G401.6 (cell line): ENCODE data around the gene ATP5IF1.

ENCODE experiments used
- FAIRE-seq: peaks from 2 replicates; lab custom pipeline; 2012; peaks lifted over from hg19 to GRCh38; lab: Jason Lieb, UNC

Gene ATP5IF1

DNA sequence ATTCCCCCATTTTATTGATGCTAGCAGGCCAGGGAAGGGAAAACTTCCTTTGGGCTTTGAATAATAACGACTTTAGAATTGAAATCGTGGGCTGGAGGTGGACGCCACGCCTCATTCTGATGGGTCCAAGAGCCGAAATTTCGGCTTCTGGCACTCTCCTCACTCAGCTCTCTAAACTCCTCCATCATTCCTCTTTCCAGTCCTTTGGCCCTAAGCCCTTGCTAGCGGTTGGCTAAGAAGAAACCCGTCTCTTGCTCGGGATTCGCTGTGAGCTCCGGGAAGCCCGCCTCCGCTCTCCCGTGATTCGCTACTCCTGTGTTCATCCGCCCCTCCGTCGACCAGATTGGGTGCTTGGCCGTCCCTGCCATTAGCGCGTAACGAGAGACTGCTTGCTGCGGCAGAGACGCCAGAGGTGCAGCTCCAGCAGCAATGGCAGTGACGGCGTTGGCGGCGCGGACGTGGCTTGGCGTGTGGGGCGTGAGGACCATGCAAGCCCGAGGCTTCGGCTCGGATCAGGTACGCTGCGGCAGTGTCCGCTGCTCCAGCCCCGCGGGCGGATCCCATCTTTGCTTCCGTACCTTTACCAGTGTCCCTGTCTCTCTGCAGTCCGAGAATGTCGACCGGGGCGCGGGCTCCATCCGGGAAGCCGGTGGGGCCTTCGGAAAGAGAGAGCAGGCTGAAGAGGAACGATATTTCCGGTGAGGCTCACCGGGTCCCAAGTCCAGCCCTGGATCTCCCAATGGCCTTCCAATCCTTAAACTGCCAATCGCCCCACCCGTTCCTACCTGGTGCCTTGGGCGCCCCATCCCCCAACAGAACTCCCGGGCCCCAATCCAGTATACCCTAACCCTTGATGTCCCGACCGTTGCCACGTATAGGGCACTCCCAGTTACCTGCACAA is at the start of gene ATP5IF1:
Gene ATP5IF1 (plus strand): TSS at position 370 of the 901 bp plus-strand sequence. CDS start 60 bp downstream, at position 430.
- FAIRE-seq: peak; percentile 97

DNA sequence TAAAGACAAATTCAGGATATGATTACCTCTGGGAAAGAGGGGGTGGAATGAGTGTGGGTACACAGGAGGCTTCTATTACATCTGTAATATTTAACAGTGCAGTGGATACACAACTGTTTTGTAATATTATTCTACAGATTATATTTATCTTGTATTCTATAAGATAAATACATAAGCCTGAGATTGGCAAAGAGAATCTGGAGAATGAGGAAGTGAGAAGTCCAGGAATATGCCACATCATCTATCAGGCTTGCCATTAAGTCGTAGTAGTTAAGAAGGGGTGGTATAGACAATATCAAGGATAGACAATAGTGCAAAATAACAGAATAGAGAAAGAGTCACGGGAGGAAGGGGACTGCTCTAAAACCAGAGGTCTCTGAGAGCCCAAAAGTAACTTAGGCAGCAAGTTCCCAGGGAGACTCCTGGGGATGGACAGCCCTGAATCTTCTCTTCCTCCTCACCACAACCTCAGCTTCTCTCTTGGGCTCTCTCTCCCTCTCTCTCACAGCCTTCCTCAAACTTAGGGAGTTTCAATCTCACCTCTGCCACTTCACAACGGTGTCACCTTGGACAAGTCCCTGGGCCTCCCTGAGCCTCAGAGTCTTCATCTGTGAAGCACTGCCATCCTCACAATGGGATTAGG is 45.5 kb upstream of the ATP5IF1 start:
- no peak for FAIRE-seq

DNA sequence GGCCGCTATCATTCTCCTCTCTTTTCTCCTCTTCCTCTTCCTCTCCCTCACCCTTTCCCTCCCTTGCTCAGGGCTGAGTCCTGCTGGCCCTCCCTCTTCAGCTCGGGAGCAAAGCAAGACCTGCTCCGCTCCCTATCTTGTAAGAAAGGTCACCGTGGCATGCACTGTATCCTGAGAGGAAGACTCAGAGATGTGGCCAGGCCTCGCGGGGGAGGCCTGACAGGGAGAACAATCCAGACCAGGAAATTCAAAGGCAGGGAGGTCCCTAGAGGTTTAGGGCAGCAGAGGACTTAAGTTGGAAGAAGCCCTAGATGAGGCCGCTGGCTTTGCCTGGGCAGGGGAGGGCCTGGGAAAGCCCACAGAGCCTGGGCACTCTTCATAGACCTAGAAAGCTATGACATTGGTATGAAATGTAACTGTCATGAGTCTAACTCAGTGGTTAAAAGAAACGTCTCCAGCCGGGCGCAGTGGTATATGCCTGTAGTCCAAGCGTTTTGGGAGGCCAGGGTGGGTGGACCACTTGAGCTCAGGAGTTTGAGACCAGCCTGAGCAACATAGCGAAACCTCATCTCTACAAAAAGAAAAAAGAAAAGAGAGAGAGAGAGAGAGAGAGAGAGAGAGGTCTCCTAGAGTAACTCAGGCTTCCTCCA is 44.8 kb upstream of the ATP5IF1 start:
- no peak for FAIRE-seq

DNA sequence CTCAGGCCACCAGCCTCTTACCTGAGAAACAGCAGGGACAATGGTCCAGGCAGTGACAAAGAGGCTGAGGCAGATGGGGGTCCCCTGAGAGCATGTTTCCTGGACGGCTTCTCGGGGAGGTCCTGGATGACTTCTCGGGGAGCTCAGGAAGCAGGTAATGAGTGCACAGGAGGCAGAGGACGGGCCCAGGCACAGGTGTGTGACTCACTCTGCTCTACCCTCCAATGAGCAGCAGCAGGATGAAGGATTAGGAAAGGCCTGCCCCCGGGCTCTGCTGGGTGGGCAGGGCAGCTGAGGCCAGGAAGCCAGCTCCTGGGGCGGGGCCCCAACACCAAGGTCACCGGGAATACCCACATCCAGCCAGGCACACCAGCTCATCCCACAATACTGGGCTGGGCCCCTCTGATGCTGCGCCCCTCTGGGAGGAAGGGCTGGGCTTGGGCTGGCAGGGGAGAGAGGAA is 42.2 kb upstream of the ATP5IF1 start:
- no peak for FAIRE-seq

DNA sequence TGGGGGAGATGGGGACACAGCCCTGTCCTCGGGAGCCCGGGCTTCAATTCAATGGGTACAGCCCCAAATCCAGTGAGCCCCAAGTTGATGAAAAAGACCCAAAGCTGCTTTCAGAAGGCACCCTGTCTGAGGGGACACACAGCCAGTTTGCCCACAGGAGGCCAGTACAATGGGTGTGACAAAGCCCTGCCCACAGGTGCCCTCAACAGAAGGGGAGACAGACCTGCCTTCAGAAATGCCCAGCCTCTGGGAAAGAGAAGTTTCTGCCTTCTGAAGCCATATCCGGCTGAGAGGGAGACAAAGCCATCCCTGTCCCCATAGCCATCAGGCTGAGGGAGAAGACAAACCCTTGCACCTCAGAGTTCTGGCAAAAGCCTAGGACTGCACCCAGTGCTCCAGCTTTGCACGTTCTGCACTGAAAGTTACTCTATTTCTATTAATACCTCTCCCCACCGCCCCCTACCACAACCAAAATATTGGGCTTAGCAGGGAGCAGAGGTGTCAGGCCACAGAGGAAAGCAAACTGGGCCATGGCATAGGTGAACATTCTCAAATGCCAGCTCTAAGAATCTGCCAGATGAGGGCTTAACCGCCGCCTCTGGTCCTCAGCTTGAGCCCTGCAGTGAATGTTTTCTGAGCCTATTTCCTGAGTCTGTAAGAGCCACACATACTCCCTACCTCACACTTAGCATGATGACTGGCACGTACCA is 41.4 kb upstream of the ATP5IF1 start:
- no peak for FAIRE-seq

DNA sequence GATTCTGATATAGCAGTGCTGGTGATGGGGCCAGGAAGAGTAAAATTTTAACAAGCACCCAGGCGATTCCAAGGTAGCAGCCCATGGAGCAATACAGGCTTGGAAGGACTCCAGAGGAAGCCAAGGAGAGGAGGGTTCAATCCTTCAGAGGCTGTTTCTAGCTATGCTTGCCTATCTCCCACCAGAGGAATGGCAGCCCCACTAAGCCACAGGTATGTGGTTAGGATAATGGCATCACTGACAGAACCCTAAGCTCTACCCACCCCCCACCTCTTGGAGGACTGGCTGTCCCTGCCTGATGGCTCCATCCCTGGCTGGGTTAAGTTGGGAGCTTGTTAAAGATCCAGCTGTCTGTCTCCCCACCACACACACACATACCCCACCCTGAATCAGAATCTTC is 40.1 kb upstream of the ATP5IF1 start:
- FAIRE-seq: no peak

DNA sequence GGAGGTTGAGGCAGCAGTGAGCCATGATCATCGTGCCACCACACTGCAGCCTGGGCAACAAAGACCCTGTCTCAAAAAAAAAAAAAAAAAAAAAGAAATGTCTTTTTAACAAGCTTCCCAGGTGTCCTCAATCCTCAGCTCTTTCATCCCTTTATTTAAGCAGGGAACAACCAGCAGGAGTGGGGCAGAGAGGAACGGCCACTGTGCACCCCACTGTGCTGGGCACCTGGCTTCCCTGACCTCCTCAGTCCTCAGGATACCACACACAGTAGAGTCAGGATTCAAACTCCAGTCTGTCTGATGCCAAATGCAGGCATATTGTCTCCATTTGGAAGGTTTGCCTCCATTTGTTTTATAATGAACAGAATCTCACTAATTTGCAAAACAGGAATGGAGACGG is 39.6 kb upstream of the ATP5IF1 start:
- no peak for FAIRE-seq

DNA sequence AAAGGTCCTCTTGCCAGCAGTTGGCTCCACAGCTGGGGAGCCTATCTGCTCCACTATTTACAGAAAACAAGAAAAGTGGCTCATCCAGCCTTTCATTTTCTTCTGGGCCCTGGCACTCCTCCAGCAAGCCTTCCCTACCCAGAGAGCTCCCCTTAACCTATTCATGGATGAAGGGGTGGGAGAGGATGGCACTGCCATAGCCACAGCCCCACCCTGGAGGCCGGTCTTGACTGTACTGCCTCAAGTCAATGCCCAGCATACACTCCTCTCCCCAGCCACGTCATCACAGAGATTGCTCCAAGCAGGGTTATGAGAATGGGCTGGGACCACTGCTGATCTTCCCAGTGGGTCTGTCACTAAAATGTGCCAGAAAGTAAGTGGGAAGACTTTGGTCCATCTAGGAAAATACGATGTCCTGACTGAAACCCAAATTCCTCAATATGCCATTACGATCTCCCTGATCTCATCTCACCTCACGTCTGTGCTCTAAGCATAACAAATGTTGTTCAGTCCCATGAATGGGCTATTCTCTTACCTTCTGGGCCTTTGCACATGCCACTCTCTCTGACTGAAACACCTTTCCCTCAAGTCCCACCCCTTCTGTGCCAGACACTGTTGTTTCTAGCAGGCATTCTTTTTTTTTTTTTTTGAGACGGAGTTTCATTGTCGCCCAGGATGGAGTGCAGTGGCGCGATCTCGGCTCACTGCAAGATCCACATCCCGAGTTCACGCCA is 38.1 kb upstream of the ATP5IF1 start:
- FAIRE-seq: no peak

DNA sequence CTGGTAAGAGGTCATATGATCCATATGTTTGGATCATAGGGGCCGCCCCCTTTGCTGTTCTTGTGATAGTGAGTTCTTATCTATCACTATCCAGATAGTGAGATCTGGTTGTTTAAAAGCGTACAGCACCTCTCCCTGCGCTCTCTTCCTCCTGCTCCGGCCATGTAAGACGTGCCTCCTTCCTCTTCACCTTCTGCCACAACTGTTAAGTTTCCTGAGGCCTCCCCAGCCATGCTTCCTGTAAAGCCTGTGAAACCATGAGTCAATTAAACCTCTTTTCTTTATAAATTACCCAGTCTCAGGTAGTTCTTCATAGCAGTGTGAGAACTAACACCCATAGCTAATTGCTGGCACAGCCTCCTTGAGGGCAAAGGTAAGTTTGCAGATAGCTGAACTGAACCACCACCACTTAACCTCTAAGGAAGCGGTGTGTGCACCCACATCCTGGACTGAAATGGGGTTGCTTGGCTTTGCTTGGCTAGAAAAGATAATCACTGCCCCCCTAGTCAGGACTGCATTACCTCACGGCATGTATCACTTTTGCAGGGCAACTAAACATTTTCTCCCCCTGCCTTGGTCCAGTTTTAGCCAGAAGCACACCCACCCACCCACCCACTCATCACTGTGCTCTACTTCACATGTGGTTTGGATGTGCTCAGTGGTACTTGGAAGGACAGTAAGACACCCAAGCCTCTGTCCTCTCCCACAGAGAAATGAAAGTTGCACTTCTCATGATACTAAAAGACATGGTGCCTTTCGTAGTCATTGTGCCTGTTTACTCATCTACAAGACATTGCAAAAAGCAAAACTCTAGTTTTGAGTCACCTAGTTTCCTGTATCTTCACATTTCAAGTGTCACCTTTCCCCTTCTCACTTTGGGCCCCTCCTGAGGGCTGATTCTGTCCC is 36.3 kb upstream of the ATP5IF1 start:
- no peak for FAIRE-seq

DNA sequence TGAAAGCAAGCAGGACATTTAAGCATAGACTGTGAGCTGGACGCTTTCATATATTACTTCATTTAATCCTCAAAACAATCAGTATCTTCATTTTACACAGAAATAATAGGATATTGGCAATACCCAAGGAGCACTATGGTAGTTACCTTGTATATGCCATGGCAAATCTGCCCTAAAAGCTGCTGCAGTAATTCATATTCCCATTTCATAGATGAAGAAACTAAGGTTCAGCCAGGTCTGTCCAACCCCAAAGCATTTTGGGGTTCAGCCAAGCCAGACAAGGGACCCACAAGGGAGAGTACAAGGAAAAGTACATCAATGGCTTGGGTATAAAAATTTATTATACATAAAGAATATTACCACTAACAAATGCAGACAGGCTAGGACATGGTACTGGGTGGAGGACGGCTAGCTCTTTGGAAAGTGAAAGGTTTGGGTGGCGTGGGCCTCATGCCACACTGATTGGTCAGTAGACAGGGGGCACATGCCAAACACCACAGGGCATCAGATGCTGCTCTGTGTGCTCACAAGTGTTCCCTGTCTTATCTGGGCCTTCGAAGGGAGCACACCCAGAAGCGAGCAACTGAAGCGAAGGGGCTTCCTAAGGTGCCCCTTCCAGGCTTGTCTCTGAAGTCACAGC is 35.6 kb upstream of the ATP5IF1 start:
- no peak for FAIRE-seq

DNA sequence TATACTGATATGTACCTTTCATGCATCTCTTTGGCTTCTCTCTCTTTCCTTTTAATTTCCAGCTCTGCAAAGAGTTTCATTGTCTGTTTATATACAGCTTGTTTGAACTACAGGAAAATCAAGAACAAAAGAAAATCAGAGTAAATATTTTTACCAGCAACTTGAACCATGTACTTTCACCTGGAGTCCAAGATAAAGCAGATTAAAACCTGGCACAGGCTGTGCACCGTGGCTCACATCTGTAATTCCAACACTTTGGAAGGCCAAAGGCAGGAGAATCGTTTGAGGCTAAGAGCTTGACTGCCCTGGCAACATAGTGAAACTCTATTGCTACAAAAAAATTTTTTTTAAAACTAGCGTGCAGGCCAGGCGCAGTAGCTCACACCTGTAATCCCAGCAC is 30.7 kb upstream of the ATP5IF1 start:
- FAIRE-seq: no peak

DNA sequence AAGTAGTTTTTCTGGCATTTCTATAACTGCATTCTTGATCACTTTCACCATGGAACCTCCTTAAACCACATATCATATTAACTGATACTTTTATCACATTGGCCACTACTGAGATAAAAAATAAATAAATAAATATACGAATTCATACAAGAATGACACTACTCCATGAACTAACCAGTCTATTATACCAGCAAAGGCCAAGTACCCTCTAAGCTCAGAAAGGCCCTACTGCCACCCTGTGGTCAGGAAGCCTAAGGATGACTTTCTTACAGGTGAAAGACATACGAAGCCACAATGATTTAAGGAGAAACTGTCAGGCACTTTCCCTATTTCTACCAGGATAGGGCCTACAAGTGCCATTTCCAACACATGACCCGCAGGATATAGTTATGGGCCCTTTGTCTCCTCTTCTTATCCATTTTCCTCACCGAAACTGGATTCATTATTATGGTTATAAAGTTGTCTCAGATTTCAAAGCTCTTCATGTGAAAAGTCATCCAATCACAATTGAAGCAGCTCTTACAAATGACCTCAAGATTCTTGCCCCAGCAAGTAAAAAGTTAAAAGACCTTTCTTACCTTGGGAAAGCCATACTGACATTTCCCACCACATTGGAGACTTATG is 27.0 kb upstream of the ATP5IF1 start:
- FAIRE-seq: peak; percentile 92

DNA sequence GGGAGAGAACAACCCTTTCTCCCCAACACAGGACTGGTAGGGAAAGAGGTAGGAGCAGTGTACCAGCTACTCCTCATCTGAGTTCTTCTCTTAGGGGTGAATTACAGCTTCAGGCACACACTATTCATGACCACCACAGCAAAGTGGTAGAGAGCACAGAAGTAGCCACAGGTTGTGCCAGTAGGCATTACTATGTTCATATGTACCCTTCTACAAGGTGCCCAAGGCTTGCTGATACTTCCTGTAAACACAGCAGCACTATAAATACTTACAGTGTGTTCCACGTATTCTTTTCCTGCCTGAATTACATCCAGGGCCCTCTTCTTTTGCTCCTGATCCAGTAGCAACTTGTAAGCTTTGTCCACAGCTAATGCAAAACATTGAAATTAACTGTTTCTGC is 26.2 kb upstream of the ATP5IF1 start:
- FAIRE-seq: no peak

DNA sequence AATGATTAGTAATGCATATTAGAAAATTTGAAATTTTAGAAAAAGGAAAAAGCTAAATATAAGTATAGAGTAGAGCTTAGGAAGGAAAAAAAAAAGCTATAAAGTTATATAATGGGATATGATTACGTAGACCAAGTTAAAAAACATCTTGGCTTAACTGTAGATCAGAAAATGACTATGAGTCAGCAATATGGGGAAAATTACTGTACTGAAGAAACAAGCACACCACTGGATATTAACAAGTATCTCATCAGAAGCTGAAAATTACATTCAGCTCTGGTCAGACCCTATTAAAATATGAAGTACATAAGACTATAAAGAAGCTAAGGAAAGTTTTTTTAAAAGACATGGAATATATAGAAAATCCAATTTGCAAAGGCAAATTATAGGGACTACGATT is 22.6 kb upstream of the ATP5IF1 start:
- no peak for FAIRE-seq

DNA sequence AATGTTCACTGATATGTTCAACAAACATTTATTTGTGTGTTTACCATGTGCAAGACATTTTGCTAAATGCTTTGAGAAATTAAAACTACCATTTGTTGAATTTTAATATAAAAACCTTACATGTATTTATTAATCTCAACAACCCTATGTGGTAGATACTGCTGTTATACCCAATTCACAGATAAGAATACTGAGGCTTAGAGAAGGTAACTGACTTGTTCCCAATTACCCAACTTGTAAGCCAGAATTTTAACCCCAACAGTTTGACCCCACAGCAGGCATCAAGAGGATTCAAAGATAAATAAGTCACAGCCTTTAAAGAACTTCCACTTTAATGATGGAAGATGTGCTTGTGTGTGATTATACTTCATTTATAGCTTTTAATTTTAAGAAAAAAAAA is 6.8 kb upstream of the ATP5IF1 start:
- no peak for FAIRE-seq

DNA sequence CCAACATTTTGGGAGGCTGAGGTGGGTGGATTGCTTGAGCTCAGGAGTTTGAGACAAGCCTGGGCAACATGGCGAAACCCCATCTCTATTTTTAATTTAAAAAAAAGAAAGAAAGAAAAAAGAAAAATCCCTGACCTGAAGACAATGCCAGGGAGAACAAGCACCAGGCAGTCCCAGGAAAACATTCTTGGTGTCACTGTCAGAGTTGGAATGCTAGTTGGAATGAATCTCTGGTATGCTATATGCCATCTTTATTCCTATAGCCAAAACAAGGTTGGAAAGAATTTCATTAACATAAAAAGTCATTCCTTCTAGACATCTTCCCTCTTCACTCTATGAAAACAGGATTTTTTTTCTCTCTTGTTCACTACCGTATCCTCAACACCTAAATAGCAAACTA is 5.9 kb upstream of the ATP5IF1 start:
- no peak for FAIRE-seq

DNA sequence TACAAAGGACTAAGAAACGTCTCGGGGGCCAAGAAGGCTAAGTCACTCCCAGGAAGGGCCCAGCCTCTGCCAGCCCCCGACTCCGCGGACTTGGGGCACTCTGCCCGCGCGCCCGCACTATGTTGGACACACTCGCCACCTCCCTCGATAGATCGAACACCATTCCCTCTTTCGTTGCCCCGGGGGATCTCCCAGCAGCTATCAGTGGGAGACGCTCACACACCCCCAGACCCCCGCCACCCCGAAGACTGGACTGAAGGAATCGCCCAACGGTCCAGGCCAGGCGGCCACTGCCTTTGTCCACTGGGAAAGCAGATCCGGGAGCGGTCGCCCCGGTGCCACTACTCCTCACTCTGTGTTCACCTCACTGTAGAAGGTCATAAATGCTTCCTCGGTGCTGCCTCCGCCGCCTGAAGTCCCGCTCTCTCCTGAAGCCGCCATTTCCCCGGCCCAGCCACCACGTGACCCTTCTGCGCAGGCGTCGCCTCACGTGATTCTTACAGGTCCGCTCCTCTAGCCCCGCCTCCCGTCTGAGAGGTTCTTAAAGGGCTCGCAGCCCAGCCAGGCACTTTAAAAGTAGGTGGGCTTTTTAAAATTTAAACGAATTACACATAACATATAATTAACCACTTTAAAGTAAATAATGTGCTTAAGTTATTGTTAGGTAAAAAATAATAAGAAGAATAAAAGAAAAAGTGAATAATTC is 3.2 kb upstream of the ATP5IF1 start, which contains the start of gene DNAJC8:
Gene DNAJC8 (minus strand): TSS at position 472 of the 706 bp plus-strand sequence. CDS start 31 bp downstream, at position 441.
- FAIRE-seq: peak; percentile 93

DNA sequence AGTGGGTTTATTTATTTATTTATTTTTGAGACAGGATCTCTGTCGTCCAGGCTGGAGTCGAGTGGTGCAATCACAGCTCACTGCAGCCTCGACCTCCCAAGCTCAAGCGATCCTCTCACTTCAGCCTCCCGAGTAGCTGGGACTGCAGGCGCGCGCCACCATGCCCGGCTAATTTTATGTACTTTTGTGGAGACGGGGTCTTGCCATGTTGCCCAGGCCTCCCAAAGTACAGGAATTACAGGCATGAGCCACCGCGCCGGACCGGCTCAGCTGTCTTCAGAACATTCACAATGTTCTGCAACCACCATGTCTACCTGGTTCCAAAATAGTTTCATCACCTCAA is 2.7 kb upstream of the ATP5IF1 start:
- FAIRE-seq: no peak
